ENCODE data around the gene CTNNA2.

- TF ChIP-seq CTCF (conservative IDR thresholded peaks at IDR 0.05) = no peak
- TF ChIP-seq EZH2 (IDR thresholded peaks at IDR 0.05; ENCODE audit: low read depth) = no peak
Measured at GRCh38 chr2:80467262-80467811, 954.5 kb downstream of the CTNNA2 start.

All from PC-9 (cell line).